Upper lobe of left lung (tissue), 4 donors: ENCODE results near the gene VEPH1.

Experiments used
- CTCF ChIP-seq, 6 experiments: fragments of 450-650 bp in 4 of 6; fragments of 200-600 bp in 2 of 6; sonication (generic) in 2 of 6; IDR thresholded peaks; one replicate each; pipeline ENCODE4 v1.5.1; 2016 to 2019; ENCODE audit warnings: antibody characterized with exemption in 6 of 6
- EP300 ChIP-seq, 4 donors: sonication (generic); formaldehyde crosslinking; IDR thresholded peaks; one replicate each; pipeline ENCODE4 v1.5.1; 2017; ENCODE audit warnings: antibody characterized with exemption in 4 of 4, control low read depth in 2 of 4
- POLR2A ChIP-seq, 4 donors: fragments of 450-650 bp; IDR thresholded peaks; one replicate each; pipeline ENCODE4 v1.5.1; 2016 to 2017; ENCODE audit warnings: antibody characterized with exemption in 4 of 4, mild to moderate bottlenecking in 2 of 4
- POLR2AphosphoS5 ChIP-seq, 2 donors: sonication (generic); formaldehyde crosslinking; IDR thresholded peaks; one replicate each; pipeline ENCODE4 v1.5.1; 2017; ENCODE audit warnings: antibody characterized with exemption in 2 of 2

- no peak for TF ChIP-seq CTCF (IDR thresholded peaks at IDR 0.05)
- TF ChIP-seq POLR2A (IDR thresholded peaks at IDR 0.05): no peak
- no peak for TF ChIP-seq POLR2AphosphoS5 (IDR thresholded peaks at IDR 0.05)
- TF ChIP-seq EP300 (IDR thresholded peaks at IDR 0.05): no peak
These were observed 265.3 kb downstream of the VEPH1 start for GRCh38 chr3:157237886-157238285.
